ENCODE results near the gene TBC1D24. TPM values are rescaled to one million over a fixed set of nuclear protein-coding genes. Genes with fewer than 3 reads are reported as not detected.

Gene TBC1D24
- total RNA-seq, 2 donors from 2014 or later: 4.4 to 8.4 TPM

- Mint-ChIP-seq H3K4me1 (peaks cover 34% of the 10 kb centered on the region), H3K27ac (peak overlapping the region; percentile 70), H3K27me3 (no peaks in the 10 kb centered on the region), H3K4me3 (no peak overlapping the region), H3K36me3 (ENCODE audit: low read depth) (no peaks in the 10 kb centered on the region)
- no peak for DNase-seq
- ATAC-seq: no peak
- H3K9me3 ChIP-seq (ENCODE audit: control insufficient read depth, low read length, poor library complexity, severe bottlenecking): no peaks in the 10 kb centered on the region
These were observed 11.0 kb downstream of the TBC1D24 start for GRCh38 chr16:2485811-2486507.

- Mint-ChIP-seq H3K36me3 (ENCODE audit: low read depth) (no peaks in the 10 kb centered on the region), H3K27me3 (no peaks in the 10 kb centered on the region), H3K4me1 (peaks cover 33% of the 10 kb centered on the region), H3K4me3 (peak overlapping the region; percentile 86), H3K27ac (peak overlapping the region; percentile 94)
- ATAC-seq (peak; percentile 99), DNase-seq (peak; percentile 59 to 72 (median 69))
- no peaks in the 10 kb centered on the region for H3K9me3 ChIP-seq (ENCODE audit: control insufficient read depth, low read length, poor library complexity, severe bottlenecking)
These were observed 12.0 kb downstream of the TBC1D24 start for GRCh38 chr16:2486645-2487516.

GRCh38 chr16:2487517-2487842 lies 12.6 kb downstream of the TBC1D24 start:
- H3K4me1 Mint-ChIP-seq: peaks cover 28% of the 10 kb centered on the region
- H3K27me3 Mint-ChIP-seq: no peaks in the 10 kb centered on the region
- DNase-seq (no peak), ATAC-seq (no peak)
- peak overlapping the region; percentile 94 for H3K27ac Mint-ChIP-seq
- H3K36me3 Mint-ChIP-seq (ENCODE audit: low read depth): no peaks in the 10 kb centered on the region
- H3K4me3 Mint-ChIP-seq: peak overlapping the region; percentile 86
- no peaks in the 10 kb centered on the region for H3K9me3 ChIP-seq (ENCODE audit: control insufficient read depth, low read length, poor library complexity, severe bottlenecking)

GRCh38 chr16:2487903-2488531 lies 13.1 kb downstream of the TBC1D24 start:
- no peaks in the 10 kb centered on the region for H3K27me3 Mint-ChIP-seq
- peaks cover 26% of the 10 kb centered on the region for H3K4me1 Mint-ChIP-seq
- no peak overlapping the region for H3K4me3 Mint-ChIP-seq
- ATAC-seq: no peak
- DNase-seq: no peak
- peak overlapping the region; percentile 94 for H3K27ac Mint-ChIP-seq
- no peaks in the 10 kb centered on the region for H3K9me3 ChIP-seq (ENCODE audit: control insufficient read depth, low read length, poor library complexity, severe bottlenecking)
- H3K36me3 Mint-ChIP-seq (ENCODE audit: low read depth): no peaks in the 10 kb centered on the region

- no peaks in the 10 kb centered on the region for H3K27me3 Mint-ChIP-seq
- peaks cover 15% of the 10 kb centered on the region for H3K4me1 Mint-ChIP-seq
- no peaks in the 10 kb centered on the region for H3K36me3 Mint-ChIP-seq (ENCODE audit: low read depth)
- DNase-seq (no peak), ATAC-seq (no peak)
- no peak overlapping the region for H3K4me3 Mint-ChIP-seq
- H3K9me3 ChIP-seq (ENCODE audit: control insufficient read depth, low read length, poor library complexity, severe bottlenecking): no peaks in the 10 kb centered on the region
- H3K27ac Mint-ChIP-seq: no peak overlapping the region
These were observed 14.7 kb downstream of the TBC1D24 start for GRCh38 chr16:2489581-2489980.

GRCh38 chr16:2490190-2491105 lies 15.5 kb downstream of the TBC1D24 start:
- peaks cover 13% of the 10 kb centered on the region for H3K4me1 Mint-ChIP-seq
- no peak overlapping the region for H3K27ac Mint-ChIP-seq
- ATAC-seq (no peak), DNase-seq (no peak)
- H3K4me3 Mint-ChIP-seq: no peak overlapping the region
- H3K36me3 Mint-ChIP-seq (ENCODE audit: low read depth): no peaks in the 10 kb centered on the region
- no peaks in the 10 kb centered on the region for H3K9me3 ChIP-seq (ENCODE audit: control insufficient read depth, low read length, poor library complexity, severe bottlenecking)
- H3K27me3 Mint-ChIP-seq: no peaks in the 10 kb centered on the region

- DNase-seq (no peak), ATAC-seq (no peak)
- peaks cover 6% of the 10 kb centered on the region for H3K4me1 Mint-ChIP-seq
- H3K36me3 Mint-ChIP-seq (ENCODE audit: low read depth): no peaks in the 10 kb centered on the region
- H3K27me3 Mint-ChIP-seq: no peaks in the 10 kb centered on the region
- no peak overlapping the region for H3K4me3 Mint-ChIP-seq
- no peaks in the 10 kb centered on the region for H3K9me3 ChIP-seq (ENCODE audit: control insufficient read depth, low read length, poor library complexity, severe bottlenecking)
- H3K27ac Mint-ChIP-seq: no peak overlapping the region
These were observed 17.4 kb downstream of the TBC1D24 start for GRCh38 chr16:2492292-2492691.

- no peaks in the 10 kb centered on the region for H3K9me3 ChIP-seq (ENCODE audit: control insufficient read depth, low read length, poor library complexity, severe bottlenecking)
- no peaks in the 10 kb centered on the region for H3K4me1 Mint-ChIP-seq
- ATAC-seq: no peak
- H3K27ac Mint-ChIP-seq: no peak overlapping the region
- H3K4me3 Mint-ChIP-seq: no peak overlapping the region
- H3K36me3 Mint-ChIP-seq (ENCODE audit: low read depth): peaks cover 2% of the 10 kb centered on the region
- no peaks in the 10 kb centered on the region for H3K27me3 Mint-ChIP-seq
- no peak for DNase-seq
These were observed 18.7 kb downstream of the TBC1D24 start for GRCh38 chr16:2493605-2494004.

- no peaks in the 10 kb centered on the region for H3K9me3 ChIP-seq (ENCODE audit: control insufficient read depth, low read length, poor library complexity, severe bottlenecking)
- DNase-seq: no peak
- Mint-ChIP-seq H3K36me3 (ENCODE audit: low read depth) (peaks cover 2% of the 10 kb centered on the region), H3K4me1 (no peaks in the 10 kb centered on the region), H3K27me3 (no peaks in the 10 kb centered on the region), H3K4me3 (no peak overlapping the region), H3K27ac (no peak overlapping the region)
- no peak for ATAC-seq
These were observed 19.7 kb downstream of the TBC1D24 start for GRCh38 chr16:2494616-2495015.

- H3K9me3 ChIP-seq (ENCODE audit: control insufficient read depth, low read length, poor library complexity, severe bottlenecking): no peaks in the 10 kb centered on the region
- ATAC-seq (no peak), DNase-seq (no peak)
- H3K36me3 Mint-ChIP-seq (ENCODE audit: low read depth): peaks cover 2% of the 10 kb centered on the region
- no peak overlapping the region for H3K27ac Mint-ChIP-seq
- no peaks in the 10 kb centered on the region for H3K27me3 Mint-ChIP-seq
- H3K4me1 Mint-ChIP-seq: no peaks in the 10 kb centered on the region
- no peak overlapping the region for H3K4me3 Mint-ChIP-seq
These were observed 20.1 kb downstream of the TBC1D24 start for GRCh38 chr16:2495041-2495440.

GRCh38 chr16:2496223-2497115 lies 21.5 kb downstream of the TBC1D24 start:
- no peak for DNase-seq
- Mint-ChIP-seq H3K4me1 (no peaks in the 10 kb centered on the region), H3K27me3 (no peaks in the 10 kb centered on the region)

GRCh38 chr16:2497116-2497630 lies 22.2 kb downstream of the TBC1D24 start:
- DNase-seq: no peak
- Mint-ChIP-seq H3K4me1 (no peaks in the 10 kb centered on the region), H3K36me3 (ENCODE audit: low read depth) (peaks cover 2% of the 10 kb centered on the region), H3K27me3 (no peaks in the 10 kb centered on the region), H3K27ac (no peak overlapping the region), H3K4me3 (no peak overlapping the region)
- no peak for ATAC-seq
- H3K9me3 ChIP-seq (ENCODE audit: control insufficient read depth, low read length, poor library complexity, severe bottlenecking): no peaks in the 10 kb centered on the region

More at GRCh38 chr16:2496223-2497115, 21.5 kb downstream of the TBC1D24 start:
- peaks cover 2% of the 10 kb centered on the region for H3K36me3 Mint-ChIP-seq (ENCODE audit: low read depth)
- no peak overlapping the region for H3K4me3 Mint-ChIP-seq
- H3K9me3 ChIP-seq (ENCODE audit: control insufficient read depth, low read length, poor library complexity, severe bottlenecking): no peaks in the 10 kb centered on the region
- no peak for ATAC-seq
- H3K27ac Mint-ChIP-seq: no peak overlapping the region
